ENCODE results near the gene PJA1.
A peak's percentile ranks its signal among the peaks of the same experiment; 100 is the strongest.

Gene PJA1

GRCh38 chrX:69161786-69162349 is 3.4 kb downstream of the PJA1 start:
- Histone ChIP-seq H3K4me3 (ENCODE audit: low read length) (no peak overlapping the region), H4K20me1 (ENCODE audit: insufficient read depth, low read length) (0 out of 2 replicates have a peak, but pooled peaks cover 4% of the 10 kb centered on the region)
- no peak for TF ChIP-seq CTCF (IDR thresholded peaks at IDR 0.05; ENCODE audit: low read depth, low read length)
- no peak for TF ChIP-seq EZH2phosphoT487 (IDR thresholded peaks at IDR 0.05; ENCODE audit: low read depth)

GRCh38 chrX:69161371-69161770 is 3.9 kb downstream of the PJA1 start:
- Histone ChIP-seq H3K36me3 (replicated peaks; ENCODE audit: low read depth, low read length) (no peaks in the 10 kb centered on the region), H3K4me1 (ENCODE audit: low read length) (peaks cover 12% of the 10 kb centered on the region), H3K9me3 (ENCODE audit: insufficient read depth, low read length) (no peaks in the 10 kb centered on the region), H3K79me2 (ENCODE audit: low read length) (no peaks in the 10 kb centered on the region), H3K4me2 (ENCODE audit: low read length) (no peak overlapping the region), H4K20me1 (ENCODE audit: insufficient read depth, low read length) (0 out of 2 replicates have a peak, but pooled peaks cover 4% of the 10 kb centered on the region), H3K27me3 (ENCODE audit: low read depth, low read length) (no peaks in the 10 kb centered on the region), H3K4me3 (ENCODE audit: low read length) (no peak overlapping the region), H3K27ac (ENCODE audit: low read length) (no peak overlapping the region), H3K9ac (ENCODE audit: low read length) (no peak overlapping the region), H2AFZ (ENCODE audit: low read depth, low read length) (no peak overlapping the region)
- TF ChIP-seq EZH2phosphoT487 (IDR thresholded peaks at IDR 0.05; ENCODE audit: low read depth) (no peak), CTCF (IDR thresholded peaks at IDR 0.05; ENCODE audit: low read depth, low read length) (no peak)

More at GRCh38 chrX:69161786-69162349, 3.4 kb downstream of the PJA1 start:
- no peaks in the 10 kb centered on the region for H3K27me3 ChIP-seq (ENCODE audit: low read depth, low read length)
- H3K79me2 ChIP-seq (ENCODE audit: low read length): no peaks in the 10 kb centered on the region
- H3K36me3 ChIP-seq (replicated peaks; ENCODE audit: low read depth, low read length): no peaks in the 10 kb centered on the region
- H3K9ac ChIP-seq (ENCODE audit: low read length): no peak overlapping the region
- H2AFZ ChIP-seq (ENCODE audit: low read depth, low read length): no peak overlapping the region
- no peaks in the 10 kb centered on the region for H3K9me3 ChIP-seq (ENCODE audit: insufficient read depth, low read length)
- H3K4me2 ChIP-seq (ENCODE audit: low read length): no peak overlapping the region
- peaks cover 12% of the 10 kb centered on the region for H3K4me1 ChIP-seq (ENCODE audit: low read length)
- no peak overlapping the region for H3K27ac ChIP-seq (ENCODE audit: low read length)

GRCh38 chrX:69158166-69158980 is 6.9 kb downstream of the PJA1 start:
- no peaks in the 10 kb centered on the region for H3K27me3 ChIP-seq (ENCODE audit: low read depth, low read length)
- no peaks in the 10 kb centered on the region for H3K9me3 ChIP-seq (ENCODE audit: insufficient read depth, low read length)
- no peak overlapping the region for H3K9ac ChIP-seq (ENCODE audit: low read length)
- no peaks in the 10 kb centered on the region for H3K79me2 ChIP-seq (ENCODE audit: low read length)
- H3K4me1 ChIP-seq (ENCODE audit: low read length): peaks cover 4% of the 10 kb centered on the region
- no peak overlapping the region for H3K4me3 ChIP-seq (ENCODE audit: low read length)
- 0 out of 2 replicates have a peak, but pooled peaks cover 4% of the 10 kb centered on the region for H4K20me1 ChIP-seq (ENCODE audit: insufficient read depth, low read length)
- no peak overlapping the region for H3K27ac ChIP-seq (ENCODE audit: low read length)
- no peak overlapping the region for H2AFZ ChIP-seq (ENCODE audit: low read depth, low read length)
- TF ChIP-seq CTCF (IDR thresholded peaks at IDR 0.05; ENCODE audit: low read depth, low read length) (peak; percentile 59), EZH2phosphoT487 (IDR thresholded peaks at IDR 0.05; ENCODE audit: low read depth) (no peak)
- H3K4me2 ChIP-seq (ENCODE audit: low read length): 0 out of 2 replicates have a peak overlapping the region, but pooled peaks have one; percentile 7
- H3K36me3 ChIP-seq (replicated peaks; ENCODE audit: low read depth, low read length): no peaks in the 10 kb centered on the region

DNA sequence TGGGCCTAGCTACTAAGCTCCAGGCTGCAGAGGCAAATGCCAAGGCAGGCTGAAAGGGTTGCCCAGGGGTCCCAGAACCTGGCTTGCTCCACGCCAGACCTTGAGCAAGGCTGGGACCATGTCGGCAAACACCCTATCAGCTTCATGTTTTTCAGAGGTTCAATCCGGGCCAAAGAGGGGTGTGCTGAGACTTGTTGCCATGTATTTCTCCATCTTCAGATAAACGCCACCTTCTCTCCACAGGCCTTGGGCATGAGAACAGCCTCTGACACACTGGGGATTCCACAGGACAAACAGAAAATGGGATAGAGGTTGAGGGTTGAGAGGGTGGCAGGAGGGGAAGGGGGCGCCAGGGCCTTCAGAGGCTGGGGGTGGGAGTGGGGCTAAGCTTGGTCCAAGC is 8.6 kb downstream of the PJA1 start:
- no peak overlapping the region for H3K4me2 ChIP-seq (ENCODE audit: low read length)
- no peaks in the 10 kb centered on the region for H3K9me3 ChIP-seq (ENCODE audit: insufficient read depth, low read length)
- no peak overlapping the region for H2AFZ ChIP-seq (ENCODE audit: low read depth, low read length)
- H3K27ac ChIP-seq (ENCODE audit: low read length): no peak overlapping the region
- peaks cover 4% of the 10 kb centered on the region for H3K4me1 ChIP-seq (ENCODE audit: low read length)
- H4K20me1 ChIP-seq (ENCODE audit: insufficient read depth, low read length): no peaks in the 10 kb centered on the region
- TF ChIP-seq EZH2phosphoT487 (IDR thresholded peaks at IDR 0.05; ENCODE audit: low read depth) (no peak), CTCF (IDR thresholded peaks at IDR 0.05; ENCODE audit: low read depth, low read length) (no peak)
- H3K9ac ChIP-seq (ENCODE audit: low read length): no peak overlapping the region
- no peak overlapping the region for H3K4me3 ChIP-seq (ENCODE audit: low read length)
- H3K79me2 ChIP-seq (ENCODE audit: low read length): no peaks in the 10 kb centered on the region
- no peaks in the 10 kb centered on the region for H3K27me3 ChIP-seq (ENCODE audit: low read depth, low read length)
- H3K36me3 ChIP-seq (replicated peaks; ENCODE audit: low read depth, low read length): no peaks in the 10 kb centered on the region
